Loucy (cell line): Measurements from ENCODE around the gene RNF224.

Experiments used
- H2AFZ ChIP-seq: fragments of 200-600 bp; sonication (generic); 2 replicates; pipeline ENCODE4 v1.6.0; 2016; ENCODE audit warnings: antibody characterized with exemption, mild to moderate bottlenecking, low read length, moderate library complexity
- H3F3A ChIP-seq: fragments of 200-600 bp; 2 replicates; pipeline ENCODE4 v1.6.0; 2016; ENCODE audit warnings: antibody characterized with exemption, low read depth, mild to moderate bottlenecking
- H3K27me3 ChIP-seq: fragments of 200-600 bp; sonication (generic); 2 replicates; pipeline ENCODE4 v1.6.1; 2014; ENCODE audit warnings: low read length, mild to moderate bottlenecking; ENCODE audit not compliant: insufficient read depth, poor library complexity, severe bottlenecking
- H3K36me3 ChIP-seq: fragments of 200-600 bp; sonication (generic); 2 replicates; pipeline ENCODE4 v1.6.1; 2016; ENCODE audit warnings: low read length; ENCODE audit not compliant: insufficient read depth
- H3K4me1 ChIP-seq: fragments of 200-600 bp; sonication (generic); 2 replicates; pipeline ENCODE4 v1.5.1; 2014; ENCODE audit warnings: low read length, mild to moderate bottlenecking; ENCODE audit not compliant: insufficient read depth, poor library complexity, severe bottlenecking
- H3K4me2 ChIP-seq: fragments of 200-600 bp; sonication (generic); 2 replicates; pipeline ENCODE4 v1.6.0; 2014; ENCODE audit warnings: antibody characterized with exemption, low read length, low read depth, mild to moderate bottlenecking; ENCODE audit not compliant: poor library complexity, severe bottlenecking
- H3K4me3 ChIP-seq: fragments of 200-600 bp; sonication (generic); 2 replicates; pipeline ENCODE4 v1.5.1; 2014; ENCODE audit warnings: low read length, mild to moderate bottlenecking, mixed read lengths; ENCODE audit not compliant: poor library complexity, severe bottlenecking
- H3K79me2 ChIP-seq: fragments of 200-600 bp; sonication (generic); 2 replicates; pipeline ENCODE4 v1.6.1; 2014; ENCODE audit warnings: low read length; ENCODE audit not compliant: insufficient read depth
- H3K9ac ChIP-seq: fragments of 200-600 bp; sonication (generic); 2 replicates; pipeline ENCODE4 v1.6.0; 2014; ENCODE audit warnings: mild to moderate bottlenecking, low read depth, low read length, moderate library complexity; ENCODE audit not compliant: poor library complexity, severe bottlenecking
- H3K9me2 ChIP-seq: fragments of 200-600 bp; sonication (generic); replicated peaks from 2 replicates; pipeline ENCODE4 v1.6.1; 2016; ENCODE audit warnings: low read depth, low read length, mixed read lengths
- H3K9me3 ChIP-seq: fragments of 200-600 bp; sonication (generic); 2 replicates; pipeline ENCODE4 v1.6.1; 2014; ENCODE audit warnings: mild to moderate bottlenecking, antibody characterized with exemption, low read length, low read depth; ENCODE audit not compliant: insufficient read depth
- H4K20me1 ChIP-seq: fragments of 200-600 bp; sonication (generic); 2 replicates; pipeline ENCODE4 v1.6.0; 2014; ENCODE audit warnings: antibody characterized with exemption, low read length, mild to moderate bottlenecking; ENCODE audit not compliant: insufficient read depth, poor library complexity, severe bottlenecking
- EZH2phosphoT487 ChIP-seq: fragments of 200-600 bp; IDR thresholded peaks from 2 replicates; pipeline ENCODE4 v1.6.1; 2018; ENCODE audit warnings: antibody characterized with exemption, mild to moderate bottlenecking, moderate library complexity, borderline replicate concordance
- TF ChIP-seq, protein P1 (sequence below): fragments of 200-600 bp; sonication (generic); conservative IDR thresholded peaks from 2 replicates; pipeline ENCODE4 v1.5.1; 2014; ENCODE audit warnings: mild to moderate bottlenecking, antibody characterized with exemption, low read length

The RNF224 gene

GRCh38 chr9:137271696-137272076 lies 44.4 kb downstream of the RNF224 start:
- peaks cover 9% of the 10 kb centered on the region for H3K4me1 ChIP-seq

DNA sequence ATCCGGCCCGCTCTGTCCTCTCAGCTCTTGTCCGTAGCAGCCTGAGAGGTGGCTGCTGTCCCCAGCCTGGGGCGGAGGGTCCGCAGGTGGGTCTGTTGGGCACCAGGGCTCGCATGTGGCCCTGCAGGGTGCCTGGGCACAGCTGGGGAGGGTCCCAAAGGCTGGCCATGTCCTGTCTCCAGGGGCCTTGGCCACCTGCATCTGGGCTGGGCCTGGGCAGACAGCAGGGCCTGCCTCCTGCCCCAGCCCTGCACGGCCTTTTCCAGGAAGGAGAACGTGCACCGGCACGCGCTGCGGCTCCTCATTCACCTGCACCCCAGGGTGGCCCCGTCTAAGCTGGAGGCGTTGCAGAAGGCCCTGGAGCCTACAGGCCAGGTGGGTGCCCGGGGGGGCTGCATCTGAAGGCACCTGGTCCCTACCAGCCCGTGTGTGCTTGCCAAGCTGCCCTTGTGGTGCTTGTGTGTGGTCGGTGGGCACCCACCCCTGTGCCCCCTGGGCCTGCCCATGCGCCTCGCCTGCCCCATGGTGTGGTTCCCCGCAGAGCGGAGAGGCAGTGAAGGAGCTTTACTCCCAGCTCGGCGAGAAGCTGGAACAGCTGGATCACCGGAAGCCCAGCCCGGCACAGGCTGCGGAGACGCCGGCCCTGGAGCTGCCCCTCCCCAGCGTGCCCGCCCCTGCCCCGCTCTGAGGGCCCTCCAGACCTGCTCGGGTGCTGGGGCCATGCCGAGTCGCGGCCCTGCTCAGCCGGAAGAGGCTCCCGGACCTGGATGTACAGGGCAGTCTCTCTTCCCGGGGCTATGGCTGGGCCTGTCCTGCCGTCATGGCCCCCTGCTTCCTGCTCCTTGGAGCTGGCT lies 45.2 kb downstream of the RNF224 start:
- Histone ChIP-seq H3K9me2 (no peaks in the 10 kb centered on the region), H3K79me2 (no peaks in the 10 kb centered on the region), H4K20me1 (peaks cover 3% of the 10 kb centered on the region), H3K4me3 (no peak overlapping the region), H3K9ac (no peak overlapping the region), H3F3A (no peaks in the 10 kb centered on the region), H3K27me3 (no peaks in the 10 kb centered on the region), H3K4me1 (peaks cover 9% of the 10 kb centered on the region), H2AFZ (no peak overlapping the region), H3K9me3 (no peaks in the 10 kb centered on the region), H3K36me3 (no peaks in the 10 kb centered on the region; the same call in 1 of the 2 replicates), H3K4me2 (no peak overlapping the region)
- no peak for TF ChIP-seq EZH2phosphoT487
- TF ChIP-seq, protein P1, sequence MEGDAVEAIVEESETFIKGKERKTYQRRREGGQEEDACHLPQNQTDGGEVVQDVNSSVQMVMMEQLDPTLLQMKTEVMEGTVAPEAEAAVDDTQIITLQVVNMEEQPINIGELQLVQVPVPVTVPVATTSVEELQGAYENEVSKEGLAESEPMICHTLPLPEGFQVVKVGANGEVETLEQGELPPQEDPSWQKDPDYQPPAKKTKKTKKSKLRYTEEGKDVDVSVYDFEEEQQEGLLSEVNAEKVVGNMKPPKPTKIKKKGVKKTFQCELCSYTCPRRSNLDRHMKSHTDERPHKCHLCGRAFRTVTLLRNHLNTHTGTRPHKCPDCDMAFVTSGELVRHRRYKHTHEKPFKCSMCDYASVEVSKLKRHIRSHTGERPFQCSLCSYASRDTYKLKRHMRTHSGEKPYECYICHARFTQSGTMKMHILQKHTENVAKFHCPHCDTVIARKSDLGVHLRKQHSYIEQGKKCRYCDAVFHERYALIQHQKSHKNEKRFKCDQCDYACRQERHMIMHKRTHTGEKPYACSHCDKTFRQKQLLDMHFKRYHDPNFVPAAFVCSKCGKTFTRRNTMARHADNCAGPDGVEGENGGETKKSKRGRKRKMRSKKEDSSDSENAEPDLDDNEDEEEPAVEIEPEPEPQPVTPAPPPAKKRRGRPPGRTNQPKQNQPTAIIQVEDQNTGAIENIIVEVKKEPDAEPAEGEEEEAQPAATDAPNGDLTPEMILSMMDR: no peak; the same call in 1 of the 2 replicates

More at GRCh38 chr9:137271696-137272076, 44.4 kb downstream of the RNF224 start:
- Histone ChIP-seq H3K4me3 (no peak overlapping the region), H3K9ac (no peak overlapping the region), H3K4me2 (no peak overlapping the region), H3K36me3 (no peaks in the 10 kb centered on the region; the same call in 1 of the 2 replicates), H3K9me2 (no peaks in the 10 kb centered on the region), H4K20me1 (peaks cover 3% of the 10 kb centered on the region), H2AFZ (no peak overlapping the region), H3K27me3 (no peaks in the 10 kb centered on the region), H3K9me3 (no peaks in the 10 kb centered on the region), H3K79me2 (no peaks in the 10 kb centered on the region), H3F3A (no peaks in the 10 kb centered on the region)
- TF ChIP-seq, protein P1: no peak
- TF ChIP-seq EZH2phosphoT487: no peak

DNA sequence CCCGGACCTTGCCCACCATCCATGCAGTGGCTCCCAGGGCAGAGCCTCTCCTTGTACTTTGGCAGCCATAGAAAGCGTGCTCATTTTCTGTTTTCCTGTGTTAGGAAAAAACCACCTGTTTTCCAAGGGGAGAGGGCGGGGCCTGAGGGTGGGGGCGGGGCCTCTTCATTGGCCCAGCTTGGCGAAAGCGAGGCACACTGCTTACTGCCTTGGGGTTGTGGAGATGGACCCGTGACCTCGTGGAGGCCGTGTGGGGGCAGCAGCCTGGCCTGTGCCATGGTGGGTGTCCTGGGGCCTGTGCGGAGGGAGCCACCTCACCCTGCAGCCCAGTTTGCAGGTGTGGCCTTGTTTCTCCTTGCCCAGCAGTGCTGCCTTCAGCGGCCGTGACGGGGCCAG lies 45.8 kb downstream of the RNF224 start:
- no peaks in the 10 kb centered on the region for H3K27me3 ChIP-seq
- H3K79me2 ChIP-seq: no peaks in the 10 kb centered on the region
- H4K20me1 ChIP-seq: peaks cover 3% of the 10 kb centered on the region
- no peak overlapping the region for H3K4me3 ChIP-seq
- no peak for TF ChIP-seq EZH2phosphoT487
- TF ChIP-seq, protein P1: no peak
- H3K9ac ChIP-seq: no peak overlapping the region
- H3K36me3 ChIP-seq: no peaks in the 10 kb centered on the region; the same call in 1 of the 2 replicates
- no peak overlapping the region for H3K4me2 ChIP-seq
- H3F3A ChIP-seq: no peaks in the 10 kb centered on the region
- H3K9me3 ChIP-seq: no peaks in the 10 kb centered on the region
- peaks cover 4% of the 10 kb centered on the region for H3K4me1 ChIP-seq
- no peak overlapping the region for H2AFZ ChIP-seq
- no peaks in the 10 kb centered on the region for H3K9me2 ChIP-seq
